ENCODE data around the gene HMGCS1.

Gene HMGCS1

GRCh38 chr5:43313035-43313853 lies at the start of gene HMGCS1:
Gene HMGCS1 (minus strand): TSS chr5:43313412. CDS start chr5:43298965, 14,447 bp downstream.
- peak; percentile 55 for FAIRE-seq
- DNase-seq (ENCODE audit: insufficient read length, low spot score), result peak; percentile 81
- no peak for TF ChIP-seq CTCF (IDR thresholded peaks at IDR 0.05; ENCODE audit: insufficient read depth, missing control alignments)

- no peak for FAIRE-seq
- no peak for TF ChIP-seq CTCF (IDR thresholded peaks at IDR 0.05; ENCODE audit: insufficient read depth, missing control alignments)
Measured at GRCh38 chr5:43358726-43359125, 45.5 kb upstream of the HMGCS1 start.

GRCh38 chr5:43358301-43358700 lies 45.1 kb upstream of the HMGCS1 start:
- TF ChIP-seq CTCF (IDR thresholded peaks at IDR 0.05; ENCODE audit: insufficient read depth, missing control alignments), result no peak
- no peak for DNase-seq (ENCODE audit: insufficient read length, low spot score)
- no peak for FAIRE-seq

More at GRCh38 chr5:43358726-43359125, 45.5 kb upstream of the HMGCS1 start:
- DNase-seq (ENCODE audit: insufficient read length, low spot score), result no peak

GRCh38 chr5:43357878-43358281 lies 44.7 kb upstream of the HMGCS1 start:
- no peak for TF ChIP-seq CTCF (IDR thresholded peaks at IDR 0.05; ENCODE audit: insufficient read depth, missing control alignments)
- FAIRE-seq (no peak), DNase-seq (ENCODE audit: insufficient read length, low spot score) (no peak)

- no peak for DNase-seq (ENCODE audit: insufficient read length, low spot score)
- FAIRE-seq, result no peak
- no peak for TF ChIP-seq CTCF (IDR thresholded peaks at IDR 0.05; ENCODE audit: insufficient read depth, missing control alignments)
Measured at GRCh38 chr5:43357067-43357466, 43.9 kb upstream of the HMGCS1 start.

- DNase-seq (ENCODE audit: insufficient read length, low spot score) (no peak), FAIRE-seq (no peak)
- TF ChIP-seq CTCF (IDR thresholded peaks at IDR 0.05; ENCODE audit: insufficient read depth, missing control alignments), result no peak
Measured at GRCh38 chr5:43354774-43355173, 41.6 kb upstream of the HMGCS1 start.

GRCh38 chr5:43353668-43354067 lies 40.5 kb upstream of the HMGCS1 start:
- FAIRE-seq (no peak), DNase-seq (ENCODE audit: insufficient read length, low spot score) (no peak)
- TF ChIP-seq CTCF (IDR thresholded peaks at IDR 0.05; ENCODE audit: insufficient read depth, missing control alignments), result no peak
